ENCODE data around the gene SFXN1.
"Not testable (repeated sequence)": the region's sequence is repeated elsewhere in the genome, so short reads cannot be mapped to it uniquely, and the experiment has no call there.

The SFXN1 gene

GRCh38 chr5:175448276-175448675 is 30.1 kb upstream of the SFXN1 start:
- no peak overlapping the region for H3K4me3 ChIP-seq (ENCODE audit: low read depth in 1 of 5, low read length in 5 of 5)
- H3K27me3 ChIP-seq (ENCODE audit: control insufficient read depth in 5 of 5, insufficient read depth in 4 of 5, low read length in 5 of 5), result peaks cover 5 to 28% (median 18%) of the 10 kb centered on the region in 5 donors
- H3K36me3 ChIP-seq (ENCODE audit: control insufficient read depth in 5 of 5, insufficient read depth in 5 of 5, low read length in 5 of 5), result no peaks in the 10 kb centered on the region
- H3K9me3 ChIP-seq (ENCODE audit: control insufficient read depth in 5 of 5, low read length in 5 of 5), result no peaks in the 10 kb centered on the region
- peaks cover 0 to 20% (median 18%) of the 10 kb centered on the region in 5 donors for H3K4me1 ChIP-seq (ENCODE audit: control insufficient read depth in 5 of 5, insufficient read depth in 5 of 5, low read length in 5 of 5)
- no peak overlapping the region for H3K27ac ChIP-seq (ENCODE audit: low read depth, low read length)
- H3K9ac ChIP-seq (ENCODE audit: low read length in 5 of 5), result no peak overlapping the region

- Histone ChIP-seq H3K27me3 (ENCODE audit: control insufficient read depth in 5 of 5, insufficient read depth in 4 of 5, low read length in 5 of 5) (peaks cover 0 to 11% (median 5%) of the 10 kb centered on the region in 5 donors), H3K9ac (ENCODE audit: low read length in 5 of 5) (no peak overlapping the region), H3K4me3 (ENCODE audit: low read depth in 1 of 5, low read length in 5 of 5) (no peak overlapping the region), H3K4me1 (ENCODE audit: control insufficient read depth in 5 of 5, insufficient read depth in 5 of 5, low read length in 5 of 5) (no peaks in the 10 kb centered on the region), H3K36me3 (ENCODE audit: control insufficient read depth in 5 of 5, insufficient read depth in 5 of 5, low read length in 5 of 5) (no peaks in the 10 kb centered on the region), H3K9me3 (ENCODE audit: control insufficient read depth in 5 of 5, low read length in 5 of 5) (no peaks in the 10 kb centered on the region), H3K27ac (ENCODE audit: low read depth, low read length) (no peak overlapping the region)
Measured at GRCh38 chr5:175452166-175452565, 26.2 kb upstream of the SFXN1 start.

GRCh38 chr5:175454338-175454737 is 24.0 kb upstream of the SFXN1 start:
- H3K9ac ChIP-seq (ENCODE audit: low read length in 5 of 5); H3K27ac ChIP-seq (ENCODE audit: low read depth, low read length); H3K4me1 ChIP-seq (ENCODE audit: control insufficient read depth in 5 of 5, insufficient read depth in 5 of 5, low read length in 5 of 5); H3K9me3 ChIP-seq (ENCODE audit: control insufficient read depth in 5 of 5, low read length in 5 of 5); H3K4me3 ChIP-seq (ENCODE audit: low read depth in 1 of 5, low read length in 5 of 5); H3K36me3 ChIP-seq (ENCODE audit: control insufficient read depth in 5 of 5, insufficient read depth in 5 of 5, low read length in 5 of 5): not testable (repeated sequence)
- H3K27me3 ChIP-seq (ENCODE audit: control insufficient read depth in 5 of 5, insufficient read depth in 4 of 5, low read length in 5 of 5), result peaks cover 0 to 11% (median 5%) of the 10 kb centered on the region in 5 donors

GRCh38 chr5:175456105-175456742 is 22.1 kb upstream of the SFXN1 start:
- no peak overlapping the region for H3K27ac ChIP-seq (ENCODE audit: low read depth, low read length)
- H3K9me3 ChIP-seq (ENCODE audit: control insufficient read depth in 5 of 5, low read length in 5 of 5), result no peaks in the 10 kb centered on the region
- no peak overlapping the region for H3K4me3 ChIP-seq (ENCODE audit: low read depth in 1 of 5, low read length in 5 of 5)
- H3K36me3 ChIP-seq (ENCODE audit: control insufficient read depth in 5 of 5, insufficient read depth in 5 of 5, low read length in 5 of 5), result no peaks in the 10 kb centered on the region
- H3K9ac ChIP-seq (ENCODE audit: low read length in 5 of 5), result no peak overlapping the region
- peaks cover 0 to 11% (median 5%) of the 10 kb centered on the region in 5 donors for H3K27me3 ChIP-seq (ENCODE audit: control insufficient read depth in 5 of 5, insufficient read depth in 4 of 5, low read length in 5 of 5)
- no peaks in the 10 kb centered on the region for H3K4me1 ChIP-seq (ENCODE audit: control insufficient read depth in 5 of 5, insufficient read depth in 5 of 5, low read length in 5 of 5)

GRCh38 chr5:175457466-175457865 is 20.9 kb upstream of the SFXN1 start:
- Histone ChIP-seq H3K9me3 (ENCODE audit: control insufficient read depth in 5 of 5, low read length in 5 of 5) (peaks cover 0 to 3% (median 0%) of the 10 kb centered on the region in 5 donors), H3K27ac (ENCODE audit: low read depth, low read length) (no peak overlapping the region), H3K27me3 (ENCODE audit: control insufficient read depth in 5 of 5, insufficient read depth in 4 of 5, low read length in 5 of 5) (peaks cover 0 to 7% (median 4%) of the 10 kb centered on the region in 5 donors), H3K4me1 (ENCODE audit: control insufficient read depth in 5 of 5, insufficient read depth in 5 of 5, low read length in 5 of 5) (no peaks in the 10 kb centered on the region), H3K9ac (ENCODE audit: low read length in 5 of 5) (no peak overlapping the region), H3K4me3 (ENCODE audit: low read depth in 1 of 5, low read length in 5 of 5) (no peak overlapping the region), H3K36me3 (ENCODE audit: control insufficient read depth in 5 of 5, insufficient read depth in 5 of 5, low read length in 5 of 5) (no peaks in the 10 kb centered on the region)

- peaks cover 0 to 3% (median 0%) of the 10 kb centered on the region in 5 donors for H3K9me3 ChIP-seq (ENCODE audit: control insufficient read depth in 5 of 5, low read length in 5 of 5)
- peaks cover 0 to 3% (median 0%) of the 10 kb centered on the region in 5 donors for H3K27me3 ChIP-seq (ENCODE audit: control insufficient read depth in 5 of 5, insufficient read depth in 4 of 5, low read length in 5 of 5)
- H3K9ac ChIP-seq (ENCODE audit: low read length in 5 of 5), result no peak overlapping the region
- H3K27ac ChIP-seq (ENCODE audit: low read depth, low read length), result no peak overlapping the region
- no peak overlapping the region for H3K4me3 ChIP-seq (ENCODE audit: low read depth in 1 of 5, low read length in 5 of 5)
- no peaks in the 10 kb centered on the region for H3K36me3 ChIP-seq (ENCODE audit: control insufficient read depth in 5 of 5, insufficient read depth in 5 of 5, low read length in 5 of 5)
- H3K4me1 ChIP-seq (ENCODE audit: control insufficient read depth in 5 of 5, insufficient read depth in 5 of 5, low read length in 5 of 5), result peaks cover 0 to 7% (median 0%) of the 10 kb centered on the region in 5 donors
Measured at GRCh38 chr5:175460126-175460525, 18.2 kb upstream of the SFXN1 start.

GRCh38 chr5:175460552-175460951 is 17.8 kb upstream of the SFXN1 start:
- no peak overlapping the region for H3K27ac ChIP-seq (ENCODE audit: low read depth, low read length)
- no peaks in the 10 kb centered on the region for H3K36me3 ChIP-seq (ENCODE audit: control insufficient read depth in 5 of 5, insufficient read depth in 5 of 5, low read length in 5 of 5)
- peaks cover 0 to 11% (median 0%) of the 10 kb centered on the region in 5 donors for H3K4me1 ChIP-seq (ENCODE audit: control insufficient read depth in 5 of 5, insufficient read depth in 5 of 5, low read length in 5 of 5)
- peaks cover 0 to 3% (median 0%) of the 10 kb centered on the region in 5 donors for H3K9me3 ChIP-seq (ENCODE audit: control insufficient read depth in 5 of 5, low read length in 5 of 5)
- no peak overlapping the region for H3K9ac ChIP-seq (ENCODE audit: low read length in 5 of 5)
- H3K4me3 ChIP-seq (ENCODE audit: low read depth in 1 of 5, low read length in 5 of 5), result no peak overlapping the region
- H3K27me3 ChIP-seq (ENCODE audit: control insufficient read depth in 5 of 5, insufficient read depth in 4 of 5, low read length in 5 of 5), result peaks cover 0 to 3% (median 0%) of the 10 kb centered on the region in 5 donors

GRCh38 chr5:175461370-175461769 is 17.0 kb upstream of the SFXN1 start:
- peaks cover 1 to 19% (median 6%) of the 10 kb centered on the region in 5 donors for H3K4me1 ChIP-seq (ENCODE audit: control insufficient read depth in 5 of 5, insufficient read depth in 5 of 5, low read length in 5 of 5)
- peaks cover 0 to 3% (median 0%) of the 10 kb centered on the region in 5 donors for H3K27me3 ChIP-seq (ENCODE audit: control insufficient read depth in 5 of 5, insufficient read depth in 4 of 5, low read length in 5 of 5)
- H3K9me3 ChIP-seq (ENCODE audit: control insufficient read depth in 5 of 5, low read length in 5 of 5), result peaks cover 0 to 3% (median 0%) of the 10 kb centered on the region in 5 donors
- H3K9ac ChIP-seq (ENCODE audit: low read length in 5 of 5), result no peak overlapping the region
- no peak overlapping the region for H3K27ac ChIP-seq (ENCODE audit: low read depth, low read length)
- H3K4me3 ChIP-seq (ENCODE audit: low read depth in 1 of 5, low read length in 5 of 5), result no peak overlapping the region
- H3K36me3 ChIP-seq (ENCODE audit: control insufficient read depth in 5 of 5, insufficient read depth in 5 of 5, low read length in 5 of 5), result no peaks in the 10 kb centered on the region

GRCh38 chr5:175463641-175464040 is 14.7 kb upstream of the SFXN1 start:
- no peaks in the 10 kb centered on the region for H3K36me3 ChIP-seq (ENCODE audit: control insufficient read depth in 5 of 5, insufficient read depth in 5 of 5, low read length in 5 of 5)

GRCh38 chr5:175464074-175464941 is 14.1 kb upstream of the SFXN1 start:
- peaks cover 0 to 3% (median 0%) of the 10 kb centered on the region in 5 donors for H3K9me3 ChIP-seq (ENCODE audit: control insufficient read depth in 5 of 5, low read length in 5 of 5)
- H3K27me3 ChIP-seq (ENCODE audit: control insufficient read depth in 5 of 5, insufficient read depth in 4 of 5, low read length in 5 of 5), result no peaks in the 10 kb centered on the region
- peaks cover 2 to 34% (median 10%) of the 10 kb centered on the region in 5 donors for H3K4me1 ChIP-seq (ENCODE audit: control insufficient read depth in 5 of 5, insufficient read depth in 5 of 5, low read length in 5 of 5)
- H3K4me3 ChIP-seq (ENCODE audit: low read depth in 1 of 5, low read length in 5 of 5), result peak overlapping the region in 1 of 5 donors; percentile 24
- H3K27ac ChIP-seq (ENCODE audit: low read depth, low read length), result no peak overlapping the region
- no peak overlapping the region for H3K9ac ChIP-seq (ENCODE audit: low read length in 5 of 5)
- H3K36me3 ChIP-seq (ENCODE audit: control insufficient read depth in 5 of 5, insufficient read depth in 5 of 5, low read length in 5 of 5), result no peaks in the 10 kb centered on the region

More at GRCh38 chr5:175463641-175464040, 14.7 kb upstream of the SFXN1 start:
- Histone ChIP-seq H3K4me3 (ENCODE audit: low read depth in 1 of 5, low read length in 5 of 5) (no peak overlapping the region), H3K9ac (ENCODE audit: low read length in 5 of 5) (no peak overlapping the region), H3K27ac (ENCODE audit: low read depth, low read length) (no peak overlapping the region), H3K4me1 (ENCODE audit: control insufficient read depth in 5 of 5, insufficient read depth in 5 of 5, low read length in 5 of 5) (peaks cover 2 to 34% (median 10%) of the 10 kb centered on the region in 5 donors), H3K27me3 (ENCODE audit: control insufficient read depth in 5 of 5, insufficient read depth in 4 of 5, low read length in 5 of 5) (no peaks in the 10 kb centered on the region), H3K9me3 (ENCODE audit: control insufficient read depth in 5 of 5, low read length in 5 of 5) (peaks cover 0 to 3% (median 0%) of the 10 kb centered on the region in 5 donors)

All from subcutaneous abdominal adipose tissue (tissue), 5 donors.